A549 (cell line): ENCODE results near the gene MAD2L1. TPM values are rescaled to one million over a fixed set of nuclear protein-coding genes. Genes with fewer than 3 reads are reported as not detected.

ENCODE experiments used
- ATAC-seq, 2 experiments: fragments of 200-7000 bp in 1 of 2; fragments of >200 bp in 1 of 2; cut with Nextera tagmentation in 1 of 2; cut with Tn5 transposase in 1 of 2; 3 replicates each; pipeline versions ENCODE4 v1.8.0 to v1.9.1; 2018 to 2020; ENCODE audit warnings: mild to moderate bottlenecking in 1 of 2, moderate library complexity in 1 of 2
- CTCF ChIA-PET: fragments of 300-600 bp; sonication (Branson Sonifier 250); formaldehyde crosslinking; extraction: SDS; loops from one replicate; lab custom pipeline; 2021; ENCODE audit warnings: antibody characterized with exemption, inconsistent platforms; lab: Yijun Ruan, JAX
- POLR2A ChIA-PET: fragments of 350-600 bp; formaldehyde crosslinking; extraction: SDS; loops from one replicate; lab custom pipeline; 2021; ENCODE audit warnings: antibody characterized with exemption, inconsistent platforms; lab: Yijun Ruan, JAX
- DNase-seq, 2 experiments: peaks; one replicate each; pipeline versions ENCODE4 v3.0.0 to v3.0.0-alpha.2; 2011 to 2016; ENCODE audit warnings: low read depth in 1 of 2, low spot score in 1 of 2
- FAIRE-seq: peaks from 2 replicates; lab custom pipeline; 2011; peaks lifted over from hg19 to GRCh38; lab: Jason Lieb, UNC
- H3K27ac ChIP-seq, 2 experiments: fragments of >200 bp; sonication (Bioruptor Twin); formaldehyde crosslinking; 3 replicates each; pipeline ENCODE4 v1.5.1; 2016 to 2017
- H3K4me1 ChIP-seq: fragments of >200 bp; sonication (Bioruptor Twin); formaldehyde crosslinking; 3 replicates; pipeline ENCODE4 v1.6.1; 2016
- H3K4me2 ChIP-seq: fragments of >200 bp; sonication (Bioruptor Twin); formaldehyde crosslinking; 3 replicates; pipeline ENCODE4 v1.6.1; 2016
- H3K4me3 ChIP-seq: fragments of >200 bp; sonication (Bioruptor Twin); formaldehyde crosslinking; 3 replicates; pipeline ENCODE4 v1.5.1; 2016
- H3K9me3 ChIP-seq: fragments of >200 bp; sonication (Bioruptor Twin); formaldehyde crosslinking; 3 replicates; pipeline ENCODE4 v1.6.1; 2016
- CHD2 ChIP-seq: fragments of 150-350 bp; IDR thresholded peaks from 2 replicates; pipeline ENCODE4 v1.6.1; 2014; ENCODE audit warnings: low read length; ENCODE audit not compliant: partially characterized antibody
- FOSL2 ChIP-seq, 2 experiments: fragments of 450-650 bp in 1 of 2; fragments of >200 bp in 1 of 2; sonication (Bioruptor Twin) in 1 of 2; formaldehyde crosslinking; IDR thresholded peaks; 2 replicates each; pipeline versions ENCODE4 v1.5.0 to v1.6.1; 2016 to 2020; ENCODE audit warnings: mild to moderate bottlenecking in 1 of 2, moderate library complexity in 1 of 2
- HDAC2 ChIP-seq: fragments of 200-600 bp; sonication (generic); IDR thresholded peaks from 2 replicates; pipeline ENCODE4 v1.6.1; 2016
- HEYL ChIP-seq: fragments of 250-450 bp; sonication (Bioruptor Pico); IDR thresholded peaks from 2 replicates; pipeline ENCODE4 v1.8.0; 2021; ENCODE audit warnings: mild to moderate bottlenecking, moderate library complexity
- HOXA7 ChIP-seq: fragments of 250-450 bp; sonication (Bioruptor Pico); IDR thresholded peaks from 2 replicates; pipeline ENCODE4 v1.5.0; 2020; ENCODE audit warnings: mild to moderate bottlenecking, moderate library complexity
- HOXB13 ChIP-seq: fragments of 250-450 bp; sonication (Bioruptor Pico); IDR thresholded peaks from 2 replicates; pipeline ENCODE4 v1.5.0; 2020; ENCODE audit warnings: low read depth, mild to moderate bottlenecking, moderate library complexity
- JUN ChIP-seq, 2 experiments: fragments of >200 bp; sonication (Bioruptor Twin); formaldehyde crosslinking; IDR thresholded peaks; 2 replicates in 1 of 2; 3 replicates in 1 of 2; pipeline ENCODE4 v1.6.1; 2016 to 2017
- KDM5A ChIP-seq: fragments of 200-600 bp; sonication (generic); IDR thresholded peaks from 2 replicates; pipeline ENCODE4 v1.6.1; 2016; ENCODE audit warnings: antibody characterized with exemption, mild to moderate bottlenecking
- MAFK ChIP-seq: fragments of 450-650 bp; IDR thresholded peaks from 2 replicates; pipeline ENCODE4 v1.6.1; 2014; ENCODE audit not compliant: partially characterized antibody
- PHF8 ChIP-seq: fragments of 200-600 bp; sonication (generic); IDR thresholded peaks from 2 replicates; pipeline ENCODE4 v1.6.1; 2016; ENCODE audit warnings: low read depth, mild to moderate bottlenecking, antibody characterized with exemption, moderate library complexity, borderline replicate concordance
- POLR2A ChIP-seq: IDR thresholded peaks from 2 replicates; pipeline ENCODE4 v1.6.1; 2012; ENCODE audit warnings: mild to moderate bottlenecking, low read length
- WGBS: methylation state at CpG from one replicate; pipeline ENCODE4 v1.1.6; 2017; ENCODE audit errors: missing lambda C conversion rate; 5-methylcytosine and 5-hydroxymethylcytosine counted together
- polyA minus RNA-seq: library from RNA; depleted of rRNA, polyadenylated mRNA; stranded (reverse); fragments of >200 nt; gene quantifications from 2 replicates; pipeline ENCODE4 v1.2.3, GENCODE V29; 2011; rRNA and poly(A)+ RNA removed
- polyA plus RNA-seq, 4 experiments: library from polyadenylated mRNA; depleted of rRNA in 3 of 4; stranded (reverse); fragments of >200 nt; fragmentation: RNase III in 1 of 4; extraction: RNeasy Plus Mini Kit Qiagen cat#74134 plus additional on column Dnase treatment in 1 of 4; gene quantifications; 2 replicates in 3 of 4; 3 replicates in 1 of 4; pipeline ENCODE4 v1.2.3, GENCODE V29; 2011 to 2017
- TF ChIP-seq, protein P1 (sequence below): fragments of 450-650 bp; IDR thresholded peaks from 2 replicates; pipeline ENCODE4 v1.6.1; 2014; ENCODE audit warnings: antibody characterized with exemption
- TF ChIP-seq, protein P2 (sequence below): fragments of 200-600 bp; sonication (generic); IDR thresholded peaks from 2 replicates; pipeline ENCODE4 v1.6.1; 2016; ENCODE audit warnings: antibody characterized with exemption, mild to moderate bottlenecking, moderate library complexity
- TF ChIP-seq, protein P3 (sequence below): fragments of >200 bp; sonication (Bioruptor Twin); formaldehyde crosslinking; IDR thresholded peaks from 3 replicates; pipeline ENCODE4 v1.6.1; 2016
- TF ChIP-seq, protein P4 (sequence below): IDR thresholded peaks from 2 replicates; pipeline ENCODE4 v1.6.1; 2012

MAD2L1 gene
- polyA plus RNA-seq (2011; rRNA removed) (52.8 and 77.8 TPM in 2 replicates), polyA plus RNA-seq (2017; fragmentation: RNase III; extraction: RNeasy Plus Mini Kit Qiagen cat#74134 plus additional on column Dnase treatment) (63.7 to 71.3 TPM (median 65.3 TPM) in 3 replicates), polyA minus RNA-seq (12.8 and 22.6 TPM in 2 replicates)
- 60.9 and 64.7 TPM in 2 replicates for polyA plus RNA-seq (2012; cell fraction: cytosol; rRNA removed)
- polyA plus RNA-seq (2012; cell fraction: nucleus; rRNA removed), result 9.2 and 25.6 TPM in 2 replicates

DNA sequence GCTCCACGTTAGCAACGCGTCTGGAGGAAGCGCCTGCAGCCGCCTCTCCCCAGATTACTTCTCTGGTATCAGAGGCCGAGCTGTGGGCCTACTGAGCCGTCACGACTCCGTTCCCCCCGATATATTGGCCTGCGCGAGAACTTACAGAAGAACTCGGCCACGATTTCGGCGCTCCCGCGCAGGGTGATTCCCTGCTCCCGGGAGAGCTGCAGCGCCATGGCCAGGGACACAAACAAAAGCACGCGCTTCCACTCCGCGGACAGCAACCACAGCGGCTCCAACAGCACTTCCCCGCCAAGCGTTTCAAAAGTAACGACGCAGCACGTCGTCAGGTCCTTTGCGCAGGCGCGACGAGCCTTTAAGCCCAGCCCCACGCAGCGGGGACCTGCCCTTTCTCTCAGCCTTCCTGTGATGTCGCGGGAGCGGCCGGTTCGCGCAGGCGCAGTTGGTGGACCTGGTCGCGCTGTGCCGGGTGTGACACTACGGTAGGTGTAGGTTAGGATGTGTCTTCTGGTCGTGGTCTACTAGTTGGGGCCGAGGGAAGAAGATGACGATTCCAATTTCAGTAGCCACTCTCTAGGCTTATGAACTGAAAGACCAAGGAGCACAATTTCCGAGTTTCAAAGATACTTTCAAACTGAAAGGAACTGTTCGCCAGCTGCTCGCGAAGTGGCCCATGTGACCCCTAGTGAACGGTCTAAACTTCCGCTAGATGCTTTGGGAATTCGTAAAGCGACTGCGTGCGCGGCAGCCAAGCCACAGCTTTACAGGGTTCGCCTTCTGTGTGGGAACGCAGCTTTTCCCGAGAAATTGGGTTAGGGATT, at the start of gene MAD2L1:
TSS of gene MAD2L1 (minus strand) at position 332 of the 824 bp plus-strand sequence. CDS start at position 218, 114 bp downstream.
- peaks cover 19% of the 10 kb centered on the region for H3K4me1 ChIP-seq
- under 1% methylated on average over 42 of the region's 65 CpGs for WGBS
- DNase-seq, result peak; percentile 84 to 97
- TF ChIP-seq MAFK, result peak; percentile 35
- no peak for TF ChIP-seq HOXA7 (CRISPR knock-in tag)
- TF ChIP-seq CHD2, result peak; percentile 75
- peak; percentile 75 for TF ChIP-seq POLR2A
- TF ChIP-seq PHF8, result peak; percentile 81; the same call in 1 of the 2 replicates
- TF ChIP-seq, protein P1, sequence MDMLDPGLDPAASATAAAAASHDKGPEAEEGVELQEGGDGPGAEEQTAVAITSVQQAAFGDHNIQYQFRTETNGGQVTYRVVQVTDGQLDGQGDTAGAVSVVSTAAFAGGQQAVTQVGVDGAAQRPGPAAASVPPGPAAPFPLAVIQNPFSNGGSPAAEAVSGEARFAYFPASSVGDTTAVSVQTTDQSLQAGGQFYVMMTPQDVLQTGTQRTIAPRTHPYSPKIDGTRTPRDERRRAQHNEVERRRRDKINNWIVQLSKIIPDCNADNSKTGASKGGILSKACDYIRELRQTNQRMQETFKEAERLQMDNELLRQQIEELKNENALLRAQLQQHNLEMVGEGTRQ, result peak; percentile 83
- TF ChIP-seq, protein P2, sequence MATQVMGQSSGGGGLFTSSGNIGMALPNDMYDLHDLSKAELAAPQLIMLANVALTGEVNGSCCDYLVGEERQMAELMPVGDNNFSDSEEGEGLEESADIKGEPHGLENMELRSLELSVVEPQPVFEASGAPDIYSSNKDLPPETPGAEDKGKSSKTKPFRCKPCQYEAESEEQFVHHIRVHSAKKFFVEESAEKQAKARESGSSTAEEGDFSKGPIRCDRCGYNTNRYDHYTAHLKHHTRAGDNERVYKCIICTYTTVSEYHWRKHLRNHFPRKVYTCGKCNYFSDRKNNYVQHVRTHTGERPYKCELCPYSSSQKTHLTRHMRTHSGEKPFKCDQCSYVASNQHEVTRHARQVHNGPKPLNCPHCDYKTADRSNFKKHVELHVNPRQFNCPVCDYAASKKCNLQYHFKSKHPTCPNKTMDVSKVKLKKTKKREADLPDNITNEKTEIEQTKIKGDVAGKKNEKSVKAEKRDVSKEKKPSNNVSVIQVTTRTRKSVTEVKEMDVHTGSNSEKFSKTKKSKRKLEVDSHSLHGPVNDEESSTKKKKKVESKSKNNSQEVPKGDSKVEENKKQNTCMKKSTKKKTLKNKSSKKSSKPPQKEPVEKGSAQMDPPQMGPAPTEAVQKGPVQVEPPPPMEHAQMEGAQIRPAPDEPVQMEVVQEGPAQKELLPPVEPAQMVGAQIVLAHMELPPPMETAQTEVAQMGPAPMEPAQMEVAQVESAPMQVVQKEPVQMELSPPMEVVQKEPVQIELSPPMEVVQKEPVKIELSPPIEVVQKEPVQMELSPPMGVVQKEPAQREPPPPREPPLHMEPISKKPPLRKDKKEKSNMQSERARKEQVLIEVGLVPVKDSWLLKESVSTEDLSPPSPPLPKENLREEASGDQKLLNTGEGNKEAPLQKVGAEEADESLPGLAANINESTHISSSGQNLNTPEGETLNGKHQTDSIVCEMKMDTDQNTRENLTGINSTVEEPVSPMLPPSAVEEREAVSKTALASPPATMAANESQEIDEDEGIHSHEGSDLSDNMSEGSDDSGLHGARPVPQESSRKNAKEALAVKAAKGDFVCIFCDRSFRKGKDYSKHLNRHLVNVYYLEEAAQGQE, result peak; percentile 75
- TF ChIP-seq, protein P3, sequence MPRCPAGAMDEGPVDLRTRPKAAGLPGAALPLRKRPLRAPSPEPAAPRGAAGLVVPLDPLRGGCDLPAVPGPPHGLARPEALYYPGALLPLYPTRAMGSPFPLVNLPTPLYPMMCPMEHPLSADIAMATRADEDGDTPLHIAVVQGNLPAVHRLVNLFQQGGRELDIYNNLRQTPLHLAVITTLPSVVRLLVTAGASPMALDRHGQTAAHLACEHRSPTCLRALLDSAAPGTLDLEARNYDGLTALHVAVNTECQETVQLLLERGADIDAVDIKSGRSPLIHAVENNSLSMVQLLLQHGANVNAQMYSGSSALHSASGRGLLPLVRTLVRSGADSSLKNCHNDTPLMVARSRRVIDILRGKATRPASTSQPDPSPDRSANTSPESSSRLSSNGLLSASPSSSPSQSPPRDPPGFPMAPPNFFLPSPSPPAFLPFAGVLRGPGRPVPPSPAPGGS, result peak; percentile 67; the same call in 1 of the 3 replicates
- peak; percentile 63 for TF ChIP-seq KDM5A
- TF ChIP-seq, protein P4, sequence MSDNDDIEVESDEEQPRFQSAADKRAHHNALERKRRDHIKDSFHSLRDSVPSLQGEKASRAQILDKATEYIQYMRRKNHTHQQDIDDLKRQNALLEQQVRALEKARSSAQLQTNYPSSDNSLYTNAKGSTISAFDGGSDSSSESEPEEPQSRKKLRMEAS, result peak; percentile 79; the same call in 1 of the 2 replicates
- TF ChIP-seq JUN (IDR thresholded peaks at IDR 0.05), result peak; percentile 24 to 79; a peak in 3 of 5 replicates
- TF ChIP-seq FOSL2 (IDR thresholded peaks at IDR 0.05), result no peak
- no peak for TF ChIP-seq FOSL2 (CRISPR knock-in tag; IDR thresholded peaks at IDR 0.05)
- TF ChIP-seq HDAC2, result peak; percentile 49; the same call in 1 of the 2 replicates
- no peak for TF ChIP-seq HEYL (CRISPR knock-in tag)
- TF ChIP-seq, all 56 proteins: peak for 11
- CTCF ChIA-PET, result no interaction called here
- Histone ChIP-seq H3K9me3 (no peaks in the 10 kb centered on the region), H3K27ac (peak within 1 kb of the TSS; percentile 87 to 95), H3K4me3 (peak within 1 kb of the TSS; percentile 79), H3K4me2 (peak within 1 kb of the TSS; percentile 88)
- FAIRE-seq (no peak), ATAC-seq (peak; percentile 98)
- POLR2A ChIA-PET, result interaction anchor here (0.6 kb wide), 1 partner anchor 1740 kb away, joined by 4 read pairs; no protein-coding TSS in a partner anchor

GRCh38 chr4:120111745-120112144, 45.1 kb upstream of the MAD2L1 start:
- no peaks in the 10 kb centered on the region for H3K4me1 ChIP-seq
- FAIRE-seq, result no peak
- TF ChIP-seq HOXB13 (CRISPR knock-in tag) (no peak), MAFK (peak; percentile 82)
- TF ChIP-seq, all 56 proteins: peak for 1
- DNase-seq (no peak), ATAC-seq (no peak)
- no peak overlapping the region for H3K27ac ChIP-seq
- ChIA-PET POLR2A (no interaction called here), CTCF (no interaction called here)
- H3K4me2 ChIP-seq, result no peak overlapping the region
- WGBS, result 62% methylated on average over 1 of the region's 1 CpG
- H3K9me3 ChIP-seq, result no peaks in the 10 kb centered on the region
- no peak overlapping the region for H3K4me3 ChIP-seq
